NCI-H2227 (cell line): ENCODE data around the gene RWDD2A.
"Not testable (repeated sequence)": the region's sequence is repeated elsewhere in the genome, so short reads cannot be mapped to it uniquely, and the experiment has no call there.

Experiments used
- DNase-seq: peaks from one replicate; lab custom pipeline; 2025; ENCODE audit not compliant: unreplicated experiment; lab: John Stamatoyannopoulos, UW

The RWDD2A gene

DNA sequence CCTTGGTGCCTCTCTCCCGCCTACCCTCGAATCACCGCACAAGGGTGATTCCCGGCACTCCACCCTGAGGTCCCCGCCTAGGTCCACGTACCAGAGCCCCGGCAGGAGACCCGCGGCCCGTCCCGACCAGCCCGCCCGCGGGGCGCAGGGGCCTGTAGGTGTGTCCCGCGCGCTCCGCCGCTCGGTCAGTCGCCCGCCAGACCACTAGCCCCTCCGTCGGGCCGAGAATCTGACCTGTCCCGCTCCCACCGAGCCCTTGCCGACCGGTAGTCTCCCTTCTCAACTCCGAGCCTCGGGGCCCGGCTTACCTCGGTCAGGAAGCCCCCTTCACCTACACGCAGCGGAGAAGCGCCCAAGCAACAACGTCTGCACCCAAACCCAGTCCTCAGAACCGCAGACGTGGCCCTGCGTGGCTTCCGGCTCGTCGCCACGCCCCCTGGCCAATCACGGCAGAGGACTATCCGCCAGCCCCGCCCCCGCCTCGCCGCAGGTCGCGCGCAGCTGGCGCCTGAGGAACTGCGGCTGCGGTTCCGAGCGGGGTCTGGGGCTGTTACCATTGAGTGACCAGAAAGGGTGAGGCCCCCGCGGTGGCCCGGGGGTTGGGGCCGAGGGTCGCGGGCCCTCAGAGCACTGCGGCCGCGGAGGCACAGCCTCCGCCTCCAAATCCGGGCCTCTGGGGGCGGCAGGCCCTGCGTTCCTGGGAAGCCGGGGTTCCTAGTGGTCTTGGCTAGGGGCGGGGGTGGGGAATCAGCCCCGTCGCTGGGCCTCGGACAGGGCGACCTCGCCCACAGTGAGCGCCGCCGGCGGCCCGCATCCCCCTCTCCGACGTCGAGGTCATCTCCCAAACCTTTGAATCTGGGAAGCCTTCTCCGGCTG lies at the start of gene RWDD2A, which contains the start of gene PGM3:
RWDD2A (plus strand) TSS at position 487 of the 876 bp plus-strand sequence. CDS start 1,095 bp downstream, outside the sequence.
PGM3 (minus strand) TSS at position 395 of the 876 bp plus-strand sequence. CDS start 2,253 bp downstream, outside the sequence.
- peak; percentile 88 for DNase-seq

GRCh38 chr6:83151114-83151513 lies 42.0 kb upstream of the RWDD2A start:
- DNase-seq = no peak

DNA sequence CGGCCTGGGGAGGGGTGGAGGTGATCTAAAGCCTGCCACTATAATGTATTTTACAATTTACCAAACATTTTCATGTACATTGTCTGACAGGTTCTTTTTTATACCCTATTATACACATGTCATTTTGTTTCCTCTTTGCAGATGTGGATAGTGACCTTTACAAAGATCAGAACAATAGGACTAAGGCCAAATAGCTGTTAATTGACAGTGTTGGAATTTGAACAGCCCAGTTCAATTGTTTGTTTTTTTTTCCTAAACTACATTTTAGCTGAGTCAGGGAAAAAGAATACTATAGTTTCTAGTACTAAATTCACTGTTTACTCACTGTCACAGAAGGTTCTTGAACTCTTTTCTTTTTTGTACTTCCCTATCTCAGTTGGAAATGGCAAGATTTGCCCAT lies 40.2 kb upstream of the RWDD2A start:
- no peak for DNase-seq

DNA sequence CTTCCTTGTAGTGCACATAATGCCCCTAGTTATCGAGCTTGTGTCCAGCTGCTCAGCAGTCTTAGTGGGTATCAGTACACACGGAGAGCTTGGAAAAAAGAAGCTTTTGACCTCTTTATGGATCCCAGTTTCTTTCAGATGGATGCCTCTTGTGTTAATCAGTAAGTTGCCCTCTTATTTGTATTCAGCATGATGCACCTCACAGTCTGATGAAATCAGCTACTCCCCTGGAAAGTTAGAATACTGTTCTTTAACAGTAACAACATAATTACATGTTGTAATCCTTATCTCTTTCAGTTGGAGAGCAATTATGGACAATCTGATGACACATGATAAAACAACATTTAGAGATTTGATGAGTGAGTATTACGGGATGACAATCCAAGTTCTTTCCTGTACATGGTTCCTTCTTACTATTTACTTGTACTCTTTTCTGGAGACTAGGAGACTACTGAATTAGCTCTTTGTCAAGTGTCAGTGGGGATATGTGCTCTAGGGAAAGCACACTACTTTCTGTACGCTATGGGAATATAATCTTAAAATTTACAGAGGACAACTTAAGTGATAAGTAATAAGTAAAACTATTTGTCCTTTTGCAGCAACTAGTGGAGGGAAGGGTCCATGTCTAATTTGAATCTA lies 39.2 kb upstream of the RWDD2A start:
- peak; percentile 38 for DNase-seq

DNA sequence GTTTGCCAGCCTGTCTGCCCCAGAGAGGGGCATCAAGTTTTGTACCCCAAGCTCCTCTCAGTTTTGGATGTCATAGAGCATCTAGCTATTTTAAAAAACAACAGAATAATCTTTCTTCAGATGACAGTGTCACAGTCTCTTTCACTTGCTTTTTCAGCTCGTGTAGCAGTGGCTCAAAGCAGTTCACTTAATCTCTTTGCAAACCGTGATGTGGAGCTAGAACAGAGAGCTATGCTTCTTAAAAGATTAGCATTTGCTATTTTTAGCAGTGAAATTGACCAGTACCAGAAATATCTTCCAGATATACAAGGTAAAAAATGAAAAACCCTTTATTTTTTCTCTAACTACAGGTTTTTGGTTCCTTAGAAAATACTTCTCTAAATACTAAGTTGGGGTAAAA lies 37.4 kb upstream of the RWDD2A start:
- DNase-seq = no peak

DNA sequence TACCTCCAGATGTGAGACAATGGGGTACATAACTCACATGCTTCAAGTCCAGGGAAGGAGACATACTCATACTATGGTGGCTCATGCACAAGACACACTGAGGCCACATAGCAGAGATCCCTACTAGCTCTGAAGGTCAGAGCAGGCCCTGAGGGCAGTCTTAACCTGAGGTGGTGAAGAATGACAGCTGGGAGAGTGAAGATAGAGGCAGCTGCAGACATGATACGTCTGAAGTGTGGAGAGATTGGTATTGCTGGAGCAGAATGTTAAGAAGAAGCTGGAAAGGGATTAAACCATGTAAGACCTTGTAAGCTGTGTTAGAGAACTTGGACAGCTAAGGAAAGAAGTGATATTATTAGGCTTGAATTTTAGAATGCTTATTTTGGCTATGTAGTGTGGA lies 33.0 kb upstream of the RWDD2A start:
- DNase-seq = no peak

GRCh38 chr6:83167726-83168278 lies 25.4 kb upstream of the RWDD2A start:
- DNase-seq = no peak

DNA sequence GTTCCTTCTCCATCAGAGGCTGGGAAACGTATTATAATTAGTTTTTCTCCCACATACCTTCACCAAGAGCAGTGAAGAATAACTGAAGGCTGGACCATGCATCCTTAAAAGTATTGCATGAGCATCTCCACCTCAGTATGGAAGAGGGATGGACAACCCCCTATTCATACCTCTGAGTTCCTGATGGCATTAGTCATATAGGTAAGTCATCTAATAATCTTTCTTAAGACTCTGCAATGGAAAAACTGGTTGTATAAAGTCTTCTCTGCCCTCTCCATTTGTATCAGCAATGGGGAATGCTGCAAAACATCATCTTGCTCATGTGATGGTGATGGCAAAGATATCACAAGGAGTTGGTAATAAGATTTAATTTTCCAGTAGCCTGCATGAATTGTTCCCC lies 24.6 kb upstream of the RWDD2A start:
- DNase-seq = no peak

DNA sequence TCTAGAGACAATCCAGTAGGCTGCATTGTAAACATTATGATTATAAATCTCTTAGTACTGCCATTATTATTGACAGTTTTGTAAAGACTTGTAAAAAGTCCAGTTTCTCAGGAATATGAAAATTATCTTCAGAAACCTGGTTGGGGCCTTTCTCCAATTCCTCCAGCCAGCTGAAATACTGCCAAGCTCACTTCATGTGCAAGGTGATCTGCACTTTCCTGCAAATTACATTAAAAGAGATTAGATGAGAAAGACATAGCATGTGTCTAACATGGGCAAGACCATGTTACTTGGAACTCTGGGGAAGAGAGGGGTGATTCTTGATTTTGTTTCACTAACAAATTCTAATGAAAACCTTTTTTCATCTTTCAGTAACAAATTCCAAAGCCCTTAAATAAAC lies 24.1 kb upstream of the RWDD2A start:
- DNase-seq = no peak

- DNase-seq = no peak
These were observed 23.6 kb upstream of the RWDD2A start for GRCh38 chr6:83169511-83169910.

DNA sequence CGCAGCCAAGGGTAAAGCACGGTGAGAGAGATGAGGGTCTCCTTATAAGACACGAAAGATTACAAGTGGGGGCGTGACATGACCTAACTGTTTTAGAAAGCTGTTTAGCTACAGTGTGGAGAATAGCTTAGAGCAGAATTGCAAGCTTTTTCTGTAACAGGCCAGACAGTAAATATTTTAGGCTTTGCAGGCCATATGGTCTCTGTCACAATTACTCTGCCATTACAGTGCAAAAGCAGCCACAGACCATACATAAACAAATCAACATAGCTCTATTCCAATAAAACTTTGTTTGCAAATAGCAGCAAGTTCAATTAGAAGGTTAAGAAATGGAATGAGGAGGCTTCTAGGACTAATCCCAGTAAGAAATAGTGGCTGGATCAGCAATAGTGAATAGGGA lies 16.9 kb upstream of the RWDD2A start:
- DNase-seq = no peak

DNA sequence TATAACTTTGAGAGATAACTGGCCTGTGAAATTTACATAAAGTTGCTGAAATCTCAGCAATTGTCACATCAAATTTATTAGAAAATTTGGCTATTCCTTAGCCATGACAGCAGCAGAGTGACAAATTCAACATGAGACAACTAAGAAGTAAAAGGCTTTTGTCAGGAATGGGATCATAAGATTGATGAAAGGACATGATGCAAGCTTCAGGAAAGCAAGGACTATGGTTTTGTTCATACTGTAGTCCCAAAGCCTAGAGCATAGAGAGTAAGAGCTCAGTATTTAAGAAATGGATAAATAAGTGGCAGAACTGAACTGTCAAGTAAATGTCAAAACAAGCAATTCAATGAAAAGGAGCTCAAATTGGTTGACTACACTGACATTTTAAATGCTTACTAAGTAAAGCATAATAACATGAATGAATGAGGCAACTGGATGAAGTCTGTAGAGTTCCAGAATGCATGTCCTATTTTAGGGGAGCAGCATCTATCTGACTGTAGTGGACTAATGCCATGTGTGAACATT lies 12.7 kb upstream of the RWDD2A start:
- no peak for DNase-seq

DNA sequence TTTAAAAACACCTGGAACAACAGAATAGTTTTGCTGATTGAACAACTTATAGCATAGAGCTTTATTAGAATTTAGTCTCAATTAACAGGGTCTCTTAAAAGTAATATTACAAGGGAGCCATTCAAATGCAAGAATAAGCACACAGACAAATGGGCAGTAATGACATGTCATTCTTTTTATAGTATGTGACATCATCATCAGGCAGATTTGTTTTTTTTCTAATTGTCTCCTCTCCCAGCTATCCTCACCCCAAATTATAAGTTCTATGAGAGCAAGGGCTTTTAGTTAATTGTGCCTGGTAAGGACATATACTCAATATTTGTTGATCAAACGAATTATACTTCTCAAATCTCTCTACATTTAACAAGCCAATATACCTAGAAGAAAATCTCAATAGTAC lies 11.0 kb upstream of the RWDD2A start:
- DNase-seq = no peak

DNA sequence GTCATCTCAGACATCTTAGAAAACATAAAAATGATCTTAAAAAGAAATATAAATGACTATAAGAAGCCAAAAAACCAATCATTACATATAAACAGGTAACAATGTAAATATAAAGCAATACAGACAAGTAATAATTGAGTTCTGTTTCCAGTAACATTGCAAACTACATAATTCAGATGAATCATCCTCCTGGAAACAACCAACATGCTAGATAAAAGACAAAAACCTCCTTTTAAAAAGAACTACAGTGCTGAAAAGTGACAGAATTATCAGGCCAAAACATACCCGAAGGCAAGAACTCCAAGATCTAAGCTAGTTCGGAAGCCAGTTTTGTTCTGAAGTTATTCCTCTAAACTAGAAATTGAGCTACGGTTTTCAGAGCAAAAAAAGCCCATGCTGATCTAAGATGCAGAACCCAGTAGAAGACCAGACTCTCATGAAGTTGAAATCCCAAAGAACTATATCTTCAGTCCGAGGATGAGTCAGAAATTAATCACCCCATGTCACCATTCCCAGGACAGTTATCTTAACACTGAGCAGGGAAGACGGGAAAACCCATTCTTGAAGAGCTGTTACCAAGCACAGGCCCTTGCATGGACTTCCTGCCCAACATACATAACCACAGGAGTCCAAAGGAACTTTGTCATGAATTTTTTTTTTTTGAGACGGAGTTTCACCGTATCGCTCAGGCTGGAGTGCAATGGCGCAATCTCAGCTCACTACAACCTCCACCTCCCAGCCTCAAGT lies 9.9 kb upstream of the RWDD2A start:
- DNase-seq = no peak

- DNase-seq = no peak
These were observed 8.1 kb upstream of the RWDD2A start for GRCh38 chr6:83185096-83185495.

DNA sequence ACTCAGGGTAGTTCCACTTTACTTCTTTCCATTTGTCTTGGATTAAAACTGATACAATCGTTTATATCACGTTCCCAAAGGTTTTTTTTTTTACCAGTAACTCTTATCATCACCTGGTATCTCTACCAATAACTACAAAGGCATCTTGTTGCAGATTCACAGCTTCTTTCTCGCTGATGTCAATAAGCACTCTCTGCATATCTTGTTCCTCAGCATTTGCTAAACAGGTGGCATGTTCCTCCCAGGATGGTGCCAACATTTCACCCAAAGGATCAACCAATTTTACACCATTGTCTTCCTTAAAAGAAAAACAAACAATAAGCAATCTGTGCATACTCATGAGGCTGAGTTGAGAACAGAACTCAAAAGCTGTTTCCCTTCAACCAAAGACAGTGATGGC lies 4.7 kb upstream of the RWDD2A start:
- DNase-seq = no peak

DNA sequence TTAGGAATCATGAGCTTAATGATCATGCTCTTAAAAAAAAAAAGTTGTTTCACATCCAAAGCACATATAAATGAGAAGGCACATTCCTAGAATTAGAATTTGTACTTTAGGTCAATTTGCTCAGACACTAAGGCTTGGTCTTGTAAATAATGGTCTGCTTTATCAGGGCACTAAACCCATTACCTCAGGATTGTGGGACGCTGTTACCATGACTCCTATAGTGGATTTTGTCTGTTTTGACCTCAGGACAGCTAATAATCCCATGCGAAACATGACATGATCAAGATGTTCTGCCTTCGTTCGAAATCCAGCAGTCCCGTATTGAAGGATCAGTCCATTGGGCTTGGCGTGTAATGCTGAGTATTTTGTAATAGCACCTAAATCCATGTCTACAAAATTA lies 2.5 kb upstream of the RWDD2A start:
- no peak for DNase-seq

DNA sequence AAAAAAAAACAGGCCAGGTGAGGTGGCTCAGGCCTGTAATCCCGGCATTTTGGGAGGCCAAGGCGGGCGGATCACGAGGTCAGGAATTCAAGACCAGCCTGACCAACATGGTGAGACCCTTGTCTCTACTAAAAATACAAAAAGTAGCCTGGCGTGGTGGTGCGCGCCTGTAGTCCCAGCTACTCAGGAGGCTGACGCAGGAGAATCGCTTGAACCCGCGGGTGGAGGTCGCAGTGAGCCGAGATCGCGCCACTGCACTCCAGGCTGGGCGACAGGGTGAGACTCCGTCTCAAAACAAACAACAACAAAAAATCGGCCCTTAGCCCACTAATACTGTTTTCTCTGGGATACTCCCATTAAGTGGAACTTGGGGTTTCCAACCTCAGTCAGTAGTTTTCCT lies 1.2 kb upstream of the RWDD2A start:
- not testable (repeated sequence) for DNase-seq

GRCh38 chr6:83192456-83192855 lies 701 bp upstream of the RWDD2A start:
- no peak for DNase-seq

GRCh38 chr6:83193747-83194566 lies 800 bp downstream of the RWDD2A start:
- DNase-seq = peak; percentile 55
